Omental fat pad (tissue), 4 donors: ENCODE data around the gene HOTAIR. TPM values are rescaled to one million over a fixed set of nuclear protein-coding genes. Genes with fewer than 3 reads are reported as not detected.

Experiments used
- ATAC-seq: fragments of 150-250 bp; one replicate; pipeline ENCODE4 v1.9.1; 2016; ENCODE audit warnings: mild to moderate bottlenecking, moderate library complexity; ENCODE audit not compliant: low FRiP score
- DNase-seq: peaks from one replicate; pipeline ENCODE4 v3.0.0-alpha.2; 2019; ENCODE audit warnings: low spot score
- total RNA-seq, 4 donors: library from RNA; depleted of rRNA; stranded (reverse); fragments of >200 nt; gene quantifications; one replicate each; pipeline ENCODE4 v1.1.0, GENCODE V29; 2016
- TF ChIP-seq, protein P1 (sequence below), 3 donors: fragments of 450-650 bp; IDR thresholded peaks; one replicate each; pipeline ENCODE4 v1.5.1; 2016 to 2017; ENCODE audit warnings: antibody characterized with exemption in 3 of 3, mild to moderate bottlenecking in 3 of 3, moderate library complexity in 2 of 3

HOTAIR gene
- total RNA-seq, 4 donors from 2014 or later = 0.32 TPM; not detected in 3

DNA sequence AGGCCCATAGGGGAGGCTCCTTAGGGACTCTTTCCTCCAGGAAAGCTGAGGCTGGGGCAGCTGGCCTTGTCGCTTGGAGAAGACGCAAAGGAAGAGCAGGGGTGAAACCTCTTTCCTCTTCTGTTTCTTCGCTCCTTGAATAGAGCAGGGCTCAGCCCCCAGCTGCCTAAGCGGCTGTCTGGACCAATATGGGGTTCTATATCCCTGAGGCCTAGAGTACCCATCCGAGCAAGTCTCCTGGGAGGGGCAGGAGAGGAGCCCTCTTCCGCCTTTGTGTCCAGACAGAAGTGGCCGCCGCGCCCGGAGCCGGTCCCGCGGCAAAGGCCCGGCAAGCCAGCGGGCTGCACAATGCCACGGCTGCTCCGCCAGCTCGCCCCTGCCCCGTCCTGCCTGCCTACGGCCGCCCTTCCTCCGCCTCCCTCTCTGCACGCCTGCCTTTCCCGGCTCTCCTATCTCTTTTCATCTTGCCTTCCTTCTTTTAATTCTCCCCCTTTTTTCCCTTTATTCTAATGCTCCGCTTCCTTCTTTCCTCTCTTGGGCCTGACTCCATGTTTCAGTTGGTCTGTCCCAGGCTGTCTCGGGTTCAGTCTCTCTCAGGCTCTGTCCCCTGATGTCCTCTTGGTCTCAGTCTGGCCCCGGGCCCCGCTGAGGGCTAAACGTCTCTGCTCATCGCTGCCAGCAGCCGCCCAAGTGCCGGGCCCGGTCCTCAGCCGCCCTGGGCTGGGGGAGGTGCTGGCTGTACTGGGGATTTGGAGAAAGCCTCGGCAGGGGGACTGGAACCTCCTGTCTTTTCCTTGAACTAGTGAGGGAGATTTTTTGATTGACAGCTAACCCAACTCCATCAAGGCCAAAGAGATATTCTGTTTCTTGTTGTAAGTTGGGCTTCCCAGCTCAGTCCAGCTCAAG is 22.7 kb upstream of the HOTAIR start:
- no peak for DNase-seq
- TF ChIP-seq, protein P1, sequence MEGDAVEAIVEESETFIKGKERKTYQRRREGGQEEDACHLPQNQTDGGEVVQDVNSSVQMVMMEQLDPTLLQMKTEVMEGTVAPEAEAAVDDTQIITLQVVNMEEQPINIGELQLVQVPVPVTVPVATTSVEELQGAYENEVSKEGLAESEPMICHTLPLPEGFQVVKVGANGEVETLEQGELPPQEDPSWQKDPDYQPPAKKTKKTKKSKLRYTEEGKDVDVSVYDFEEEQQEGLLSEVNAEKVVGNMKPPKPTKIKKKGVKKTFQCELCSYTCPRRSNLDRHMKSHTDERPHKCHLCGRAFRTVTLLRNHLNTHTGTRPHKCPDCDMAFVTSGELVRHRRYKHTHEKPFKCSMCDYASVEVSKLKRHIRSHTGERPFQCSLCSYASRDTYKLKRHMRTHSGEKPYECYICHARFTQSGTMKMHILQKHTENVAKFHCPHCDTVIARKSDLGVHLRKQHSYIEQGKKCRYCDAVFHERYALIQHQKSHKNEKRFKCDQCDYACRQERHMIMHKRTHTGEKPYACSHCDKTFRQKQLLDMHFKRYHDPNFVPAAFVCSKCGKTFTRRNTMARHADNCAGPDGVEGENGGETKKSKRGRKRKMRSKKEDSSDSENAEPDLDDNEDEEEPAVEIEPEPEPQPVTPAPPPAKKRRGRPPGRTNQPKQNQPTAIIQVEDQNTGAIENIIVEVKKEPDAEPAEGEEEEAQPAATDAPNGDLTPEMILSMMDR (IDR thresholded peaks at IDR 0.05) = no peak
- no peak for ATAC-seq

GRCh38 chr12:53996240-53997203 is 21.8 kb upstream of the HOTAIR start:
- DNase-seq = no peak
- ATAC-seq = no peak
- TF ChIP-seq, protein P1 (IDR thresholded peaks at IDR 0.05) = no peak

GRCh38 chr12:53995378-53996239 is 20.9 kb upstream of the HOTAIR start:
- TF ChIP-seq, protein P1 (IDR thresholded peaks at IDR 0.05) = no peak
- DNase-seq = no peak
- ATAC-seq = no peak

GRCh38 chr12:53995002-53995377 is 20.2 kb upstream of the HOTAIR start:
- no peak for DNase-seq
- ATAC-seq = peak; percentile 2
- TF ChIP-seq, protein P1 (IDR thresholded peaks at IDR 0.05) = no peak

DNA sequence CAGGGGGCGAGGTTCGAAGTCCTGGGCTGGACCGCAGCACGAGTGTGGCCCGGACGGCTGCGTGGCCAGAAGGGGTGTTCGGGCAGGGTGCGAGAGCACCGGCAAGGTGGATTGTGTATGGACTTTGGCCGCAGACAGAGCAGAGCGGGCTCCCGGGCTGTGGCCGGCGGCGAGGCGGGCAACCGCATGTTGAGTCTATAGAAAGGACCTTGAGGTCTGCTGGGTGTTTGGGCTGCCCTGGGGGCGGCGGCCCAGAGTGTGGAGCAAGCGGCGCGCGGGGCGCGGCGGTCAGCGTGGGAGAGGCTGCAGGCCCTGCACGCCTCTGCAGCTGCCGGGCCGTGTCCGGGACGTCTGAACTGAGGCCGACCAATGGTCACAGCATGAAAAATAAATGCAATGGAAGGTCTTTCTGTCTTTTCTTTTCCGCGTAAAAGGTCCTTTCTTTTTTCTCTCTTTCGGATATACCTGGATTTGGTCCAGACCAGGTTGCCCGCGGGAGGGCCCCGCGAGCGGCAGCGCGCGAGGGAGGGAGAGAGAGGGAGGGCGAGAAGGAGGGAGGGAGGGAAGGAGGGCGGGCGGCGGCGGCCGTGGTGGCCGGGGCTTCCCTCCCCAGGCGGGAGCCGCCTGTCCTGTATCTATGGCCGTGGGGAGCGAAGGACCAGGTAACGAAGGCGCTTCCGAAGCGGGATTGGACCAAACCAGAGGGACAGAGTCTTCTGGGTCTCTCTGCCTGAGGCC is 19.7 kb upstream of the HOTAIR start:
- no peak for DNase-seq
- ATAC-seq = peak; percentile 3
- TF ChIP-seq, protein P1 (IDR thresholded peaks at IDR 0.05) = no peak

DNA sequence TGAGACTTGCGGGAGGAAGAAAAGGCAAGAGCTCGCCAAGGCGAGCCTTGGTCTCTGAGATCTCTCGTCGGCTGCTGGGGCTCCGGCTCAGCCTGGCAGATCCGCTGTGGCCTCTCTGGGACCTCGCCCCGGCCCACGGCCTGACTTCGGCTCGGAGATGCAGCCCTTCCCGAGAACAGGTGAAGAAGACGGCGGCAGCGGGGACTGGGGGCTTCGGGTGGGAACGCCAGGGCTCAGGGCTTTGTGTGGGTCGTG is 19.2 kb upstream of the HOTAIR start:
- DNase-seq (no peak), ATAC-seq (no peak)
- TF ChIP-seq, protein P1 (IDR thresholded peaks at IDR 0.05) = no peak
